ENCODE data around the gene R3HDM4.

The R3HDM4 gene

DNA sequence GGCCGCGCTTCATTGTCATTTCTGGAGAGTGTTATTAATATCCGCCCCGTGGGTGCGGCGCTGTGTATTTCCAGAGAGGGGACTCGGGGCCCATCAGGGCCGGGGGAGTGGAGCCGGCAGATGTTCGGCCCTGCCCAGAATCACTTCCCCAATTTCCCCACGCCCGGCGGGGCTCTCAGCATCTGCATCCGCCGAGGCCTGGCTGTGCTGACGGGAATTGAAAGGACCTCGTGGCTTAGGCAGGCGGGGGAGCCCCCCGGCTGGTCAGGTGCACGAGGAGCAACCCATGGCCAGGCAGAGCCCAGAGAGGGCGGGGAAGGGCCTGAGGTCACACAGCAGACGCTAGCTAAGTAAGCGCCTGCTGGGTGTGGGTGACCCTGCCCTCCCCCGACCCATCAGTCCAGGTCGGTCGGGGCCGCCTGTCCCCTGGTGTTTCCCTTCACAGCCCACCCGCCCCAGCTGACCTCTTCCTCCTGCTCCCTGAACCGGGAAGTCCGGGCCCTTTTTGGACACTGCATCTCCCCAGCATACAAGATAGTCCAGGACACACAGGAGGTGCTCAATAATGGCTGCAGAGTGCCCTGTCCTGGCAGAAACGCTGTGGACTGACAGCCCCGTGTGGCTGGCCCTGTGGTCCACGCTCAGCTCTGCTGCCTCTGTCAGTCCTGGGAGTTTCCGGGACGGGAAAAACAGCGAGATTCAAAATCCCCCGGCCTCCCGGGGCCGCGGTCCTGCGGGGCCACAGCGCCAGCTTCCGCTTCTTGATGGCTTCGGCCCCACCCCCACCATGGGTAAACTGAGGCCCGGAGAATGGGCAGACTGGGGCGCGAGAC, 34.9 kb upstream of the R3HDM4 start:
- H3K4me3 ChIP-seq (ENCODE audit: low read depth, low read length) = no peak overlapping the region

DNA sequence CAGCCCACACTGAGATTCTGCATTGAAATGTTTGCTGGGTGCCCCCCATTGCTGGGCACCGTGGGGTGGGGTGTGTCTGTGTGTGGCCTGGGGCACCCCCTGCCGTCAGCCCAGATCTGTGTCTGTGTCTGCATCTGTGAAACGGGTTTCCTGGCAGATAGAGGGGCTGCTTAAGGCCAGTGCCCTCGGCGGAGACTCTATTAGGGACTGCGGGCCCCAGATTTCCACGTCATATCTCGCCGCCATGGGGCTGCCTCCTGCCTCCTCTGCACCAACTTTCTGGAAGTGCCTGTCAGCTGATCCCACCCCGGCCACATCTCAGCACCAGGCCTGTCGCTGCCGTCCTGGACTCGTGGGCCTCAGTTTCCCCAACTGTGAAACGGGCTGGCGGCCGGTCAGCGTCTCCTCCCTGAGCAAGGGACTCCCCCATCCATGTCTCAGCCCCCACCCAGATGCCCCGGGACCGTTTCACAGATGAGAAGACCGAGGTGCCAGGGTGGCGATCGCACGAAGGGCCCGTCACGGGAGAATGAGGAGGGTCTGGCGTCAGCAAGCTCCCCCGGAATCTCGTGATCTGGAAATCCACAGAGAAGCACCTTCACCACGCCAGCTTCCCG, 34.2 kb upstream of the R3HDM4 start:
- H3K4me3 ChIP-seq (ENCODE audit: low read depth, low read length) = no peak overlapping the region

DNA sequence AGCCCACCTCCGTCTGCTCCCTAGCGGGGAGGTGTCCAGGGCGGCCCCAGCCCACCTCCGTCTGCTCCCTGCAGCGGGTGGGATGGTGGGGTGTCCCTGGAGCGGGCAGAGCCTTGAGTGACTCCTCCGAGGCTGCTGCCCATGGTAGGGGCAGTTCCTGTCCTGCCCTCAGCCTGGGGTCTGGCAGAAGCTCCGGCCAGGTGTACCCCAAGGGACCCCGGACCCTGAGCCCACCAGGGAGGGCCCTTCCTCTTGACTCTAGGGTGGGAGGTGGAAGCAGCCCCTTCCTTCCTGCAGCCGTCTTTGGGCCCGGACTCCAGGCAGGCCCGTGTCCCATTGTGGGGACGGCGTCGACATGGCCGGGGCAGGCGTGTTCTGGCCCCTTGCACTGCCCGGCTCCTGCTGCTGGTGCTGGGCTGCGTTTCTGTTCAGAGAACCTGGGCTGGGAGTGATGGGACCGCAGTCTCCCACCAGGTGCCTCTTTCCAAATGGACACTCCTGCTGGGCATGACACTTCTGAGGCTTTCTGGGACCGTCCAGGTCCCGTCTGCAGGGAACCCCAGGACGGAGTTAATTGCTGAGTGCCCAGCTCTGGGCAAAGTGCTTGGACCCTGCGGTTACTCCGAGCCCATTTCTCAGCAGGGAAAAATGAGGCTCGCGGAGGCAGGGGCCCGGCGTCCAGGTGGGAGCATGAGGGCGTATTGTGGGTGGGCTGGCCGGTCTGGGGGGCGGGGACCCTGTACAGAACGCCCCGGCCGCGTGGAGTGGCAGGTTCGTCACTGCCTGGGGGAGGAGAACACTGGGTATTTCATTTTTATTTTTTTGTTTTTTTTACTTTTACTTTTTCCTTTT, 32.6 kb upstream of the R3HDM4 start:
- H3K4me3 ChIP-seq (ENCODE audit: low read depth, low read length) = no peak overlapping the region

DNA sequence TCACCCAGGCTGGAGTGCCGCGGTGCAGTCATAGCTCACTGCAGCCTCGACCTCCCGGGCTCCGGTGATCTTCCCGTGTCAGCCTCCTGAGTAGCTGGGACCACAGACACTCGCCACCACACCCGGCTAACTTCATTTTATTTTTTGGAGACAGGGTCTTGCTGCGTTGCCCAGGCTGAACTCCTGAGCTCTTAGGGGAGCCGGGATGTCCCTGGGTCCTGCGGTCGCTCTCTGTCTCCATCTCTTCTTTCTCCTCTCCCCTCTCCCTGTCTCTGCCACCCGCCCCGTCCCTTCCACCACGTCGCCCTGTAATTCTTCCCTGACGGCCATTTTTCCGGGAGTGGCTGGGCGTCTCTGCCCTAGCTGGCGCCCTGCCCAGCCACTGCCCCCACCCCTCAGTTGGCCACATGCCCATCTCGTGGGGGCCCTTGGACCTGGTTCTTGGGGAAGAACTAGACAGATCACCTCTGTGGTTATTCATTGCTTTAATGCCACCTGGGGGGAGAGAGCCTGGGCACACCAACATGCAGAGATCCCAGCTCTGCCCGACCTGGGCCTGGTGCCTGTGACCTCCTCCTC, 31.7 kb upstream of the R3HDM4 start:
- no peak overlapping the region for H3K4me3 ChIP-seq (ENCODE audit: low read depth, low read length)

DNA sequence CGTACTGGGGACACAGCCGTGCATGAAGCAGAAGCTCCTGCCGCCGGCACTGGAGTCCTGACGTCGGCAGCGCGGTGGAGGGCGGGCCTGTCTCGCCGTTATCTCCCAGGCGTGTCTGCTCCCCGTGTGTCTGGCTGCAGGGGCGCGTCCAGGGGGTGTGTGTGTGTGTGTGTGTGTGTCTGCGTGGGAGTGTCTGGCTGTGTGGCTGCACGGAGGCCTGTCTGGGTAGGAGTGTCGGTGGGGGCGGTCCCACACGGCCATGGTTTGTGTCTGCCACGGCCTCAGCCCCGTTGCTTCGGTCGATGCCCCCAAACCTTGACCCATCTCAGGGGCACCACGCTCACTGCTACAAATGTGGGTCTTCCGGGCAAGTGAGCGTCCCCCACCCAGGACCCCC, 31.1 kb upstream of the R3HDM4 start:
- no peak overlapping the region for H3K4me3 ChIP-seq (ENCODE audit: low read depth, low read length)

DNA sequence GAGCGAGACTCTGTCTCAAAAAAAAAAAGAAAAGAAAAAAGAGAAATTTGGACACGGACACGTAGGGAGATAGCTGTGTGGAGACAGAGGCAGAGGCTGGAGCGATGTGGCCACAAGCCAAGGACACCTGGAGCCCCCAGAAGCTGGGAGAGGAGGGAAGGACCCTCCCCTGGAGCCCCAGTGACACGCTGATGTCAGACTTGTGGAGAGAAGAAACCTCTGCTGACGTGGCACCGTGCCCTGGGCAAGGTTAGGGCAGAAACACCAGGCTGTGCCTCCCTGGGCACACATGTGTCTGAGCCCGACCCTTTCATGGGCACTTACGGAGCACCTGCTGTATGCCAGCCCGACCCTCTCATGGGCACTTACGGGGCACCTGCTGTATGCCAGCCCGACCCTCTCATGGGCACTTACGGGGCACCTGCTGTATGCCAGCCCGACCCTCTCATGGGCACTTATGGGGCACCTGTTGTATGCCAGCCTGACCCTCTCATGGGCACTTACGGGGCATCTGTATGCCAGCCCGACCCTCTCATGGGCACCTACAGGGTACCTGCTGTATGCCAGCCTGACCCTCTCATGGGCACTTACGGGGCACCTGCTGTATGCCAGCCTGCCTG, 30.6 kb upstream of the R3HDM4 start:
- H3K4me3 ChIP-seq (ENCODE audit: low read depth, low read length) = no peak overlapping the region

DNA sequence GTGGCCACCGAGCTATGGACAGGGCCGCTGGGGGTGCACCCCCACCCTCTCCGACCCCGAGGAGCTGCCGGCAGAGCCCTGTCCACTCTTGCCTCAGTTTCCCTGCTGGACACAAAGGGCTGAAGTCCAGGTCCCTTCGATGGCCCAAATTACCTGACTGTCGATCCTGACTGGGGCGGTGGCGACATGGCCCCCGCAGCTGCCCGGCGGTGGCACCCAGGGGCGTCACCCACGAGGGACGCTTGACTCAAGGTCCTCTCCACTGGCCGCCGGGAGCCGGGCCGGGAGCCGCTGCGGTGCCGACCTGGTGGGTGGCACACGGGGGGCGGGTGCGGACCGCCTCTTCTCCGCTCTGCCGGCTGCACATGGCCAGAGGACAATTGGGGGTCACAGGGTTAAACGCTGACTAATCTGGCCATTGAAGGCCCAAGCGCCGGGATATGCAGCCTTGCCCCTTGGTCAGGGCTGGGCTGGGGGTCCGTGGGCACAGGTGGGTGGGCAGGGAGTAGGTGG, 29.2 kb upstream of the R3HDM4 start:
- no peak overlapping the region for H3K4me3 ChIP-seq (ENCODE audit: low read depth, low read length)

DNA sequence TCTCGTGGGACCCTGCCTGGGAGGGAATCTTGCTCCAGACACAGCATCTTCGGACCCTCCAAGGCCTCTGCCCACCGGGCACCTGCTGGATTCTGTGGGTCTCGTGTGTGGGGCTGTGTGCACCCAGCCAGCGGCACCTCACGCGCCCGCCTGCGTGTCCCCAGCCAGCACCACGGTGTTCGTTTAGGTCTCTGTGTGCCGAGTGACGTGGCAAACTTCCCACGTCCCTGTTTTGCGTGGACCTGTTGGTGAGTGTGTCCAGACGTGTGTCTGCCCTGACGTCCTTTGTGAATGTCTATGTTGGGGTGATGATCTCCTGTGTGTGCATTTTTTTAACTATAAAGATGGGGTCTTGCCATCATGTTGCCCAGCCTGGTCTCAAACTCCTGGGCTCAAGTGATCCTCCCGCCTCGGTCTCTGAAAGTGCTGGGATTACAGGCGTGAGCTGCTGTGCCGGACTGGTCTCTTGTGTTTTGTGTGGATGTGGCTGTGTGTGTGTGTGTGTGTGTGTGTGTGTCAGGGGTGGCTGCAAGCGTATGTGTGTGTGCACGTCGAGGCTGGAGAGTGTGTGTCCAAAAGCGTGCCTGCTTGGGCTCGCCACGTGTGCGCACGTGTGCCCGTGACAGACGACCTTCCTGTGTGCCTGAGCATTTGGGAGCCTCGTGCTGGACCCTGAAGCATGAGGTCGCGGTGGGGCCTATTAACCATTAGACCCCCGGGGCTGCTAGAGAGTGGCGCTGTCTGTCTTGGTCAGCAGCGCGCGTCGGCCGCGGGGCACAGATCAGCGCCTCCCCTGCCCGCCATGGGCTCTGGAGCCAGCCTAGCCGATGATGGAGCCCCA, 28.5 kb upstream of the R3HDM4 start:
- H3K4me3 ChIP-seq (ENCODE audit: low read depth, low read length) = no peak overlapping the region

DNA sequence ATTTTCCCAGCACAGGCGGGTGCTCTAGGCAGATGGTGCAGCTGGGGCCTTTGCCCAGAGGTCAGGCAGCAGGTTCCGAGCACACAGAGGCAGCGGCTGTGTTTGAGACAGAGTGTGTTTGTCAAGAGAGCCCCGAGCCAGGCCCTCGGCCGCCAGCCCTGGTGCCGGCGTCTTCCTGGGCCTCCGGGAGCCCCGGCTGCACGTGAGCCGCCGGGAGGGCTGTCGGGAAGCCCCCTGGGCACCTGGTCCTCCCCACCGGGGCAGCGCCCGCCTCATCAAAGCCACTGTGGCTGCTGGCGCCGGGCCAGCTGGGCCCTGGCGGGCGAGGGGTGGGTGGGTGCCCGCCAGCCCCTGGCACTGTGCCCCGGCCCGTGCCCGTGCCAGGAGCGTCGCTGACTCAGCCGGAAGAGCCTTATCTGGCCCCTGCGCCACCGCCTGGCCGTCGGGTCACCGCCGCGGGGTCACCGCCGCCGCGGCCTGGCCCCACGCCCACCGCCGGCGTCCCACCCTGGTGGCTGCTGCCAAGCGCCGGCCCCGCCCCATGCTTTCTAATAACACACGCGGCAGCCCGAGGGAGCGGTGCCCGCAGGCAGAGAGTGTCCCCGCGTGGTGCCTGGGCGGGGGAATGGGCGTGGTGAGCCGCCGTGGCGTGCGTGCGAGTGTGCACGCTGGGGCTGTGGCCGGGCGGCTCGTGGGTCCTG, 27.7 kb upstream of the R3HDM4 start:
- no peak overlapping the region for H3K4me3 ChIP-seq (ENCODE audit: low read depth, low read length)

DNA sequence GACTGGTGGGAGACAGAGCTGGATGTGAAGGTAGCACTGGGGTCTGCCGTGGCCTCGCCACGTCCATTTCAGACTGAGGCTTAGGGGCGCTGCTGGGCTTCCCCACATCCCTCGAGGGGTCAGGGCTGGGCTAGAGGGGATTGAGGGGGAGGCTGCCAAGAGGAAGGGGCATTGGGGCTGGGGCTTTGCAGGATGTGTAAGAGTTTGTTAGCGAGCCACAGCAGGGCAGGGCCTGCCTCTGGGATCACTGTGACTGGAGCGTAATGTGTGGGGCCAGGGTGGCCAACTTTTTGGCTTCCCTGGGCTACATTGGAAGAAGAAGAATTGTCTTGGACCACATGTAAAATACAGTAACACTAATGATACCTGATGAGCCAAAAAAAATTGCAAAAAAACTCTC, 26.9 kb upstream of the R3HDM4 start:
- no peak overlapping the region for H3K4me3 ChIP-seq (ENCODE audit: low read depth, low read length)

DNA sequence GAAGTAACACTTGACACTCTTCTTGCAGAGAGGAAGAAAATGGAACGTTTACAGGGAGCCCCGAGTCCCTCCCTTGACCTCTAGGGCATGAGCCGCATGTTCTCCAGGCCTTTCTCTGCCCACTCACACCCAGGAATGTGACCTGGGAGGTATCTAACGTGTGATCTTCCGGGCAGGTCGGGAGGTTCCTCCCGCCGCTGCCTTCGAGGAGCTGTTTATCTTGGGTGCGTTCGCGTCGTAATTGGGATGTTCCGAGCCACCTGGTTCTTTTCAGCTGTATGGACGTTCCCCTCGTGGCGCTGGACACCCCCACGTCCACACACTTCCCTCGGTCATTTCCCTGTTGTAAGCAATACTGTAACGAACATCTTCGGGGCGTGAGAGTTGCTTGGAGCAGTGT, 26.4 kb upstream of the R3HDM4 start:
- H3K4me3 ChIP-seq (ENCODE audit: low read depth, low read length) = no peak overlapping the region

DNA sequence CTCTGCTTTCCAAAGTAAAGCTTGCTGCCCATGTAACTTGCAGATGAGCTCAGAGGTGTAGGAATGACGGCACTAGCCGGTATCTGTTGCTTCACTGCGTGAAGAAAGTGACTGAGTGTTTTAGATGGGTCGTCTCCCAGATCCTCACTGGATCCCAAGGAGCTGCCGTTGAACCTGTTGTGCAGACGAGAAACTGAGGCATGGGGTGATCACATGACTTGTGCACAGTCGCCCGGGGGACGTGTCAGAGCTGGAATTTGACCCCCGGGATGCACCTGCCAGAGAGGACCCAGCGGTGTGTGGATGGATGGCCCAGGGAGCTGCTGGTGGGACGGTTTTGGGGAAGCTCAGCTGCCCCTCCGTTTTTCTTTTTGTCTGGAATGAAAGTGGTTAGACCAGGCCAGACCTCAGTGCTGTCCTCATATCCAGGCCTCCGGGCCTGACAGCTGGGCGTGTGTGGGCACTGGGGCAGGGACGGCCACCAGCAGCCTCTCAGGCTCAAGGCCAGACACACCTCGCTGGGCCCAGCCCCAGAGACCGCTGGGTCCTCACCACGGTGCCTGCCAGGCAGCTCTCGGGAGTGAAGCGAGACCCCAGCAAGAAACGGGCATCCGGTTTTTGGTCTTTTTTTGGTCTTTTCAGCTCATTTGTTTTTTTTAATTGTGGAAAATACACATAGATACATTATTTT, 25.4 kb upstream of the R3HDM4 start:
- H3K4me3 ChIP-seq (ENCODE audit: low read depth, low read length) = no peak overlapping the region

DNA sequence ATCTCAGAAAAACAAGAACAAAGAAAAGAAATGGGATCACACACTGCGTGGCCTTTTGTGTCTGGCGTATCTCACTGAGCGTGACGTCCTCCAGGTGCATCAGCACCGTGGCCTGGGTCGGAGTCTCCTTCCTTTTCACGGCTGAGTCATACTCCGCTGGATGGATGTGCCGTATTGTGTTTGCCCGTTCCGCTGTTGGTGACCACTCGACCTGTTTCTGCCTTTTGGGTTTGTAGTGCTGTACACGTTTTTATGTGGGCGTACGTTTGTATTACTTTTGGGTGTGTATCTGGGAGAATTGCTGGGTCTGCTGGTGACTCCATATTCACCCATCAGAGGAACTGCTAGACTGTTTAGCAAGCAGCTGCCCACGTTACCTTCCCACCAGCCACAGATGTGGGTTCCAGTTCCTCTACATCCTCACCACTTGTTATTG, 24.3 kb upstream of the R3HDM4 start:
- H3K4me3 ChIP-seq (ENCODE audit: low read depth, low read length) = no peak overlapping the region

DNA sequence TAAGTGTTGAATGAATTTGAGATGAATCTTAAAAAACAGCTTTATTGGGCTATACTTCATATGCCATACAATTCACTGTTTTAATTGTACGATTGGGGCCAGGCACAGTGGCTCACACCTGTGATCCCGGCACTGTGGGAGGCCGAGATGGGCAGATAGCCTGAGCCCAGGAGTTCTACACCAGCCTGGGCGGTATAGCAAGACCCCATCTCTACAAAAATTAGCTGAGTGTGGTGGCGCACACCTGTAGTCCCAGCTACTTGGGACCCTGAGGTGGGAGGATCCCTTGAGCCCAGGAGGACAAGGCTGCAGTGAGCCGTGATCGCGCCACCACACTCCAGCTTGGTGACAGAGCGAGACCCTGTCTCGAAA, 23.1 kb upstream of the R3HDM4 start:
- H3K4me3 ChIP-seq (ENCODE audit: low read depth, low read length) = no peak overlapping the region

DNA sequence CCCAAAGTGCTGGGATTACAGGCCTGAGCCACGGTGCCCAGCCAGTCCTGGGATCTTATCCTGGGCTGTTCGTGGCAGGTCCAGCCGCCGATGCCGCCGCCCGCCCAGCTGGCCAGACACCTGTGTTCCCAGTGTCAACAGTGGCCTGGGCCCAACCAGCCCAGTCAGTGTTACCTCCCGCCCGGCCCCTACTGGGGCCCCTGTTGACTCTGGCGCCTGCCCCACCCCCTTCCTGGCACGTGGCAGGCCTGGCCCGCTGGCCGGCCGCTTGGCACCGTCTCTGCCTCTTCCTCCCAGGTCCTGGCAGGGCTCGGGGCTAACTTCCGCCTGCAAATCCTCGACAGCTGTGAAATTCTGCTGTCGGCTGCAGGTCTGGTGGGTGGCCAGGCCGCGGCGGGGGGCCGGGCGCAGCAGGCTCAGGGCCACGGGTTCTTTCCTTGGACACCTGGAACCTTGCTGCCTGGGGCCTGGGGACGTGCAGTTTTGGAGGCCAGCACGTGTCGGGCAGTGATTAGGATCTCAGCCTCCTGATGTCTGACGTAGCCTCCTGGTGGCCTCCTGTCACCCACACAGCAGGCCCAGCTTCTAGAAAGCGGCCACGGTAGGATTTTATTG, 22.0 kb upstream of the R3HDM4 start:
- no peak overlapping the region for H3K4me3 ChIP-seq (ENCODE audit: low read depth, low read length)

DNA sequence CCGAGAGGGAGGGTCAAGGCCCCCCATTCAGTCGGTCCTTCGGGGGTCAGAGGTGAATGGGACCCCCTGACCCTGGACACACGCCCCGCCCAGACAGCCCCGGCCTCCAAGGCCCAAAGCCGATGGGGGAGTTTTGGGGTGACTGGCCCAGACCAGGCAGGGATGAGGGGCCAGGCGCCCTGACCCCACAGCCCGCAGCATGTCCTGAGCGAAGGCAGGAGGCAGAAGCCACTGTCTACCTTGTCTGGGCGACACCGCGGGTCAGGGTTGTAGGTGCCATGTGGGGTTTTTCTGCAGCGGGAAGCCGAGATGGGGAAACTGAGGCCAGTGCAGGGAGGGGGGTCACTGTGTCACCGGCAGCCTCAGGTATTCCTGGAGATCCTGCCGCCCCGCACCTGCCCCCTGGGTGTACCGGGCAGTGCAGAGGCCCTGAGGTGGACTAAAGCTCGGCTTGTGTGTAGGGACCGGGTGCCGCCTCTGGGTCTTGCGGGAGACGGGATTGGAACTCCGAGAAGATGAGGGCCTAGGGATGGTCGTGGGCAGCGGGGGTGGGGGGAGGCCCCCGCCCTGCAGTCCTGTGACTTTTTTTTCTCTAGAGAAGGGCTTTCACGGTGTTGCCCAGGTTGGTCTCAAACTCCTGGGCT, 21.3 kb upstream of the R3HDM4 start:
- H3K4me3 ChIP-seq (ENCODE audit: low read depth, low read length) = no peak overlapping the region

DNA sequence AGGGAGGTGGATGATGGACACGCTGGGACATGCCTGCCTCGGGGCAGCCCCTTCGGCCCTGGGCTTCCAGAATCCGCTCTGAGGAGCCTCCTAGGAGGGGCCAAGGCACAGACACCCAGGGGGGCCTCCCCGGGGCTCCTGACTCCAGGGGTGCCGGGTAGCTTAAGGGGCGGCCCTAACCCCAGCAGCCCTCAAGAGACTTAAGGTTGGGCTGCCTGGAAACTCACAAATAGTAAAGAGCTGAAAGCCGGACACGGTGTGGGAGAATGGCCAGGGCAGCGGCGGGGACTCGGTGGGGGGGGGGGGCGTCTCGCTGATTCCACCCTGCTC, 20.5 kb upstream of the R3HDM4 start:
- H3K4me3 ChIP-seq (ENCODE audit: low read depth, low read length) = no peak overlapping the region

Measured in iPS-11a (cell line).